Ovary (tissue), 9 donors: ENCODE data around the gene PLCB3. TPM values are rescaled to one million over a fixed set of nuclear protein-coding genes. Genes with fewer than 3 reads are reported as not detected.

Source experiments
- DNase-seq, 5 donors: peaks; one replicate each; pipeline ENCODE4 v3.0.0-alpha.2; 2019 to 2020
- H3K27ac ChIP-seq, 2 donors: fragments of 200-600 bp; one replicate each; pipeline versions ENCODE4 v1.5.1 to v1.8.0; 2019 to 2022
- H3K27me3 ChIP-seq: fragments of 200-600 bp; one replicate; pipeline ENCODE4 v1.8.0; 2022
- H3K36me3 ChIP-seq: fragments of 200-600 bp; sonication (generic); one replicate; pipeline ENCODE4 v1.5.1; 2019
- H3K4me1 ChIP-seq: one replicate; pipeline ENCODE4 v1.8.1; 2013; ENCODE audit warnings: mild to moderate bottlenecking, moderate library complexity; ENCODE audit not compliant: insufficient read depth
- H3K4me3 ChIP-seq: fragments of 200-600 bp; sonication (generic); one replicate; pipeline ENCODE4 v1.5.1; 2017
- H3K9me3 ChIP-seq, 2 donors: fragments of 200-600 bp in 1 of 2; sonication (generic) in 1 of 2; one replicate each; pipeline versions ENCODE4 v1.5.1 to v1.8.1; 2013 to 2019; ENCODE audit warnings: mild to moderate bottlenecking in 1 of 2, moderate library complexity in 1 of 2
- EP300 ChIP-seq: sonication (generic); formaldehyde crosslinking; IDR thresholded peaks from one replicate; pipeline ENCODE4 v1.6.1; 2017; ENCODE audit warnings: antibody characterized with exemption
- POLR2A ChIP-seq: fragments of 450-650 bp; IDR thresholded peaks from one replicate; pipeline ENCODE4 v1.6.1; 2017; ENCODE audit warnings: antibody characterized with exemption, mild to moderate bottlenecking, moderate library complexity
- WGBS, 3 donors: extraction: QIAGEN DNeasy Blood & Tissue Kit in 1 of 3; methylation state at CpG; one replicate each; pipeline versions ENCODE4 v1.1.5 to v1.1.7; 2013 to 2017; 5-methylcytosine and 5-hydroxymethylcytosine counted together
- intact Hi-C, 4 donors: fragments of 100-400 bp; cut with DNase I; formaldehyde crosslinking; loops; one replicate each; pipeline versions ENCODE4 v1.11.0 to v1.15.1; 2022 to 2023
- polyA plus RNA-seq, 2 donors: library from polyadenylated mRNA; stranded (reverse); fragments of 200-250 nt in 1 of 2; fragments of 350-450 nt in 1 of 2; fragmentation: Illumina TruSeq in 1 of 2; extraction: RNeasy Lipid Tissue Mini Kit (QIAGEN cat#74804) in 1 of 2; gene quantifications; one replicate each; pipeline ENCODE4 v1.2.3, GENCODE V29; 2013 to 2014
- total RNA-seq, 7 donors: library from RNA; depleted of rRNA in 2 of 7; stranded (reverse); fragments of >200 nt in 2 of 7; fragmentation: NEBNext Ultra II Directional in 3 of 7; extraction: Animal tissue kit (Norgen Biotek cat#: 25700) in 3 of 7; gene quantifications; one replicate each; pipeline versions ENCODE4 v1.1.0 to v1.2.4, GENCODE V29; 2016 to 2023
- TF ChIP-seq, protein P1 (sequence below), 3 donors: fragments of 450-650 bp in 2 of 3; fragments of 200-600 bp in 1 of 3; IDR thresholded peaks; one replicate each; pipeline versions ENCODE4 v1.5.1 to v1.8.0; 2016 to 2022; ENCODE audit warnings: antibody characterized with exemption in 3 of 3, mild to moderate bottlenecking in 1 of 3
- donor health status: DM: no; HTN: no; CAD: no; lungs with moderate emphysema.
- donor health status: DM: no; HTN: no; CAD: no.
- donor health status: Bipolar disorder and iron deficiency.
- donor health status: DM: yes; HTN: yes; CAD: no.
- donor health status: DM: no; HTN: no; CAD: no.
- donor health status: DM: yes; HTN: yes; CAD: no.

PLCB3 gene
- total and polyA plus RNA-seq, 9 donors, result 5.3 to 44.8 (median 29.1) TPM

DNA sequence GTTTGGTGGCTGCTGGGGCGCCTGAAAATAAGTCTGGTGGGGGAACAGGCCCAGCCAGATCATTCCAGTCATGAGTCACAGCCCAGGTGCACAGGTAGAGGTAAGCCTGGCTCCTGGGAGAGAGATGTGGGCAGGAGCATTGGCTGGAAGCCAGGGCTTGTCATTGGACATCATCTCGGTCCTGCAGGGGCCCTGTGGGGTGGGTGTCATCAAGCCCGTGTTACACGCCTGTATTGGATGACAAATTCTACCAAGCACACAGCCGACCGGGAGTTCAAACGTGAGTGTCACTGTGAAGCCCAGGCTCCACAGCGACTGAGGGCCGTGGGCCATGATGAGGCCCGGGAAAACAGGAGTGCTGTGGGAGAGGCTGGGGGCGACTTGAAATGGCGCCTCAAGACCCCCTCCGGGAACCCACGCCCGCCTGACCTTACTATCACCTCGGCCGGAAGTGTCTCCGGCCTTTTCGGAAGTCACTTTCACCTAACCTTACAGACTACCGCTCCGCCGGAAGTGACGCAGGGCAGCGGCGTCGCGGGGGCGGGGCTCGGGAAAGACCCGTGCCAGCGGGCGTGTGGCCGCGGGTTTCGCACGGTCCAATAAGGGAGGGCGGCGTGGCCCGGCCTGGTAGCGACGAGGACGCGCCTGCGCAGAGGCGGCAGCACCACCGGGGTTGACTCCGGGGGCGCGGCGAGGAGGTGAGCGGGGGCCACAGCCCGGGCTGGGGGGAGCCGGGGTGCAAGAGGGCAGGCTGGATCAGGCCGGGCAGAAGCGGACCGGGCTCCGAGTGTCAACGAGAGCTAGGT lies 10.7 kb upstream of the PLCB3 start, which contains the start of gene FKBP2:
FKBP2 (plus strand) TSS at position 661 of the 806 bp plus-strand sequence. CDS start 1,293 bp downstream, outside the sequence.
- Histone ChIP-seq H3K9me3 (no peaks in the 10 kb centered on the region), H3K27me3 (no peaks in the 10 kb centered on the region), H3K4me1 (peaks cover 8% of the 10 kb centered on the region), H3K4me3 (peak within 1 kb of the TSS; percentile 96), H3K36me3 (no peaks in the 10 kb centered on the region), H3K27ac (peak within 1 kb of the TSS; percentile 89 to 99)
- peak; percentile 97 to 99 (median 98) for DNase-seq
- TF ChIP-seq, protein P1, sequence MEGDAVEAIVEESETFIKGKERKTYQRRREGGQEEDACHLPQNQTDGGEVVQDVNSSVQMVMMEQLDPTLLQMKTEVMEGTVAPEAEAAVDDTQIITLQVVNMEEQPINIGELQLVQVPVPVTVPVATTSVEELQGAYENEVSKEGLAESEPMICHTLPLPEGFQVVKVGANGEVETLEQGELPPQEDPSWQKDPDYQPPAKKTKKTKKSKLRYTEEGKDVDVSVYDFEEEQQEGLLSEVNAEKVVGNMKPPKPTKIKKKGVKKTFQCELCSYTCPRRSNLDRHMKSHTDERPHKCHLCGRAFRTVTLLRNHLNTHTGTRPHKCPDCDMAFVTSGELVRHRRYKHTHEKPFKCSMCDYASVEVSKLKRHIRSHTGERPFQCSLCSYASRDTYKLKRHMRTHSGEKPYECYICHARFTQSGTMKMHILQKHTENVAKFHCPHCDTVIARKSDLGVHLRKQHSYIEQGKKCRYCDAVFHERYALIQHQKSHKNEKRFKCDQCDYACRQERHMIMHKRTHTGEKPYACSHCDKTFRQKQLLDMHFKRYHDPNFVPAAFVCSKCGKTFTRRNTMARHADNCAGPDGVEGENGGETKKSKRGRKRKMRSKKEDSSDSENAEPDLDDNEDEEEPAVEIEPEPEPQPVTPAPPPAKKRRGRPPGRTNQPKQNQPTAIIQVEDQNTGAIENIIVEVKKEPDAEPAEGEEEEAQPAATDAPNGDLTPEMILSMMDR (IDR thresholded peaks at IDR 0.05), result peak in 1 of 3 donors; percentile 24
- peak; percentile 82 for TF ChIP-seq POLR2A
- peak; percentile 91 for TF ChIP-seq EP300
- intact Hi-C loops, result loop anchor here in 1 of 4 donors (1.0 to 5.0 kb wide), 2 partner anchors 30 to 67 kb away; partner anchors contain the start of gene ESRRA
- 2 to 4% (median 2%) methylated on average over 48 to 58 of the region's 58 CpGs for WGBS, 3 donors

DNA sequence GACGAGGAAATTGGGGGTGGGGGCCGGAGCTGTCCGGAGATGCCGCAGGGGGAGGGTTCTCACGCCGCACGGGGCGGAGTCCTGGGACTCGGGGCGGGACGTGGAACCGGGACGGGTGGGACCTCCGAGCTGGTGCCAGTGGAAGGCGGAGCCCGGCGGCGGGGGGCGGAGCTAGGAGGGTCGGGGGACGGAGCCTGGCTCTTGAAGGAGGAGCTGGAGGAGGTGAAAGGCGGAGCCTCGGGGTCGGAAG lies 10.2 kb upstream of the PLCB3 start:
- Histone ChIP-seq H3K27me3 (no peaks in the 10 kb centered on the region), H3K36me3 (no peaks in the 10 kb centered on the region), H3K9me3 (no peaks in the 10 kb centered on the region), H3K27ac (peak overlapping the region; percentile 89 to 99), H3K4me1 (peaks cover 13% of the 10 kb centered on the region), H3K4me3 (peak overlapping the region; percentile 96)
- intact Hi-C loops, result loop anchor here in 1 of 4 donors (1.0 to 5.0 kb wide), 2 partner anchors 29 to 66 kb away; partner anchors contain the start of gene ESRRA
- TF ChIP-seq, protein P1 (IDR thresholded peaks at IDR 0.05), result no peak
- TF ChIP-seq EP300 (no peak), POLR2A (no peak)
- 0 to 1% (median 1%) methylated on average over 20 to 24 of the region's 24 CpGs for WGBS, 3 donors
- peak in 3 of 5 donors; percentile 100 for DNase-seq

DNA sequence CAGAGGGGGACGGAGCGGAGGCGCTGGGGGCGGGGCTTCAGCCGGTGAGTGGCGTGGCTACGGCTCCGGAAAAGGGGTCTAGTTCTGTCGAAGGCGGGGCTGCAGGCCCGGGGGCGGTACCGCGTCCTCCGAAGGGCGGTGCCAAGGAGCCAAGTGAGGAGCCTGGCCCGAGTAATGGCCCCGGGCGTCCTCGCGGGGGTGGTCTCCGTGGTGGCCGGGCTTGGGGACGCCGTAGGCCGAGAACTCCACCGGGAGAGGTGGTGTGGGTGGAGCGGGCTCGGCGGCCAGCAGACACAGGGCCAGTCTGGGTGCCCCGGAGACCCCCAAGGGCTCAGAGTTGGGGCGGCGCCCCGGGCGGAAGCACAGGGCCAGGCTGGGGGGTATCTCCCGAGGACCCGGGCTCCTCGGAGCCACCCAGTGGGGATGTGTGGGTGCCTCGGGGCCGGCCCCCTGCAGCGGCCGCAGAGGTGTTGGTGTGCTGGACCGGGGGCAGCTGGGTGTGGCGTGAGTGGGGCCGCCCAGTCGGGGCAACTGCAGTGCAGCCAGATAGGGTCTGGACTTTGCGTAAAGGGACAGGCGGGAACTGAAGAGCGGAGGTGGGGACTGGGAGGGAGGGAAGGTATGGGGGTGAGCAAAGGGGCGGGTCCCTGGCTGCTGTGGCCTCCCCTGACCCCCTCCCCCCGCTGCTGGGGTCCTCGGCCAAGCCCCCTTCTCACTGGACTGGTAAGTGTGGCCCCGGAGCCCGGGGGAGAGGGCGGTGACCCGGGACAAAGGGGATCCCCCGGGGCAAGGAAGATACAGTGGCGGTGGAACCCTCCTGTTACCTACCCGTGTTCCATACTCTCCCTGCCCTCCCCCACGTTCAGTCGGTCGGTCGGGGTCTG lies 9.6 kb upstream of the PLCB3 start:
- H3K4me1 ChIP-seq, result peaks cover 14% of the 10 kb centered on the region
- intact Hi-C loops, result loop anchor here in 1 of 4 donors (1.0 to 5.0 kb wide), 2 partner anchors 29 to 66 kb away; partner anchors contain the start of gene ESRRA
- H3K4me3 ChIP-seq, result peak overlapping the region; percentile 96
- peak in 4 of 5 donors; percentile 70 to 100 (median 90) for DNase-seq
- H3K27me3 ChIP-seq, result no peaks in the 10 kb centered on the region
- 0 to 1% (median 0%) methylated on average over 56 to 63 of the region's 63 CpGs for WGBS, 3 donors
- no peaks in the 10 kb centered on the region for H3K36me3 ChIP-seq
- peak; percentile 51 for TF ChIP-seq POLR2A
- TF ChIP-seq, protein P1 (IDR thresholded peaks at IDR 0.05), result no peak
- peak overlapping the region; percentile 39 to 89 for H3K27ac ChIP-seq
- H3K9me3 ChIP-seq, result no peaks in the 10 kb centered on the region

DNA sequence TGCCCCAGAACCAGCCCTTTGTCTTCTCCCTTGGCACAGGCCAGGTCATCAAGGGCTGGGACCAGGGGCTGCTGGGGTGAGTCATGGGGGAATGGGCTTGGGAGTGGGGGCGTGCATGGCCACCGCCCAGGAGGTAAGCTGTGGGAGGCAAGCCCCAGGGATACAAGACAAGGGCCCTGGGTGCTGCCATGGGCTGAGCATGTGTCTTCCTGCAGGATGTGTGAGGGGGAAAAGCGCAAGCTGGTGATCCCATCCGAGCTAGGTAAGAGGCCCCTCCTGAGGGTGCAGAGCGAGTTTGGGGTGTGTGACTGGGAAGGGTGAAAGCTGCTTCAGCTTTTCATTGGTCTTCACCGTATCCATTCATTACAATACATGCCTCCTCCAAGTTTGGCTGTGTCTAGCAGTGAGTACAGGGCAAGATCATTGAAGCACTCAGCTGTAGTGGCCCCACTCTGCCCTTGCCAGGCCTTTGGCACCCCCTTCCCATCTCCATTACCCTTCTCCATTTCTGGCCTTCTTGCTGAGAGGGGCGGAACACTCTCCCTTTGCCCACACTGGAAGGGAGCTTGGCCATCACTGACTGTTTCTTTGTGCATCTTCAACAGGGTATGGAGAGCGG lies 8.0 kb upstream of the PLCB3 start:
- H3K4me3 ChIP-seq, result no peak overlapping the region
- intact Hi-C loops, result loop anchor here in 1 of 4 donors (5.0 kb wide), 1 partner anchor 64 kb away; the partner anchor contains the start of gene ESRRA
- peaks cover 14% of the 10 kb centered on the region for H3K4me1 ChIP-seq
- no peak overlapping the region for H3K27ac ChIP-seq
- H3K9me3 ChIP-seq, result no peaks in the 10 kb centered on the region
- H3K27me3 ChIP-seq, result no peaks in the 10 kb centered on the region
- no peaks in the 10 kb centered on the region for H3K36me3 ChIP-seq
- 76 to 82% (median 81%) methylated on average over 8 of the region's 8 CpGs for WGBS, 3 donors
- TF ChIP-seq, protein P1 (IDR thresholded peaks at IDR 0.05), result no peak
- TF ChIP-seq EP300 (no peak), POLR2A (no peak)
- DNase-seq, result no peak
